Endothelial cell of umbilical vein (primary cell): Measurements from ENCODE around the gene TIMP4. TPM values are rescaled to one million over a fixed set of nuclear protein-coding genes. Genes with fewer than 3 reads are reported as not detected.

Experiments
- BruUV-seq: library from RNA; stranded (reverse); fragments of 400-500 nt; replicated peaks from 2 replicates; lab custom pipeline; 2021; lab: Mats Ljungman, UMichigan
- CTCF ChIA-PET: fragments of 300-600, 350-600 bp; sonication (Branson Sonifier 250); formaldehyde crosslinking; loops from one replicate; lab custom pipeline; 2021; ENCODE audit warnings: antibody characterized with exemption, inconsistent platforms; lab: Charles Lee
- POLR2A ChIA-PET: fragments of 300-600, 350-600 bp; sonication (Branson Sonifier 250); formaldehyde crosslinking; loops from one replicate; lab custom pipeline; 2021; ENCODE audit warnings: antibody characterized with exemption, inconsistent platforms; lab: Charles Lee
- DNase-seq: peaks from one replicate; pipeline ENCODE4 v3.0.0-alpha.2; 2011; ENCODE audit warnings: low read depth, low spot score
- FAIRE-seq: peaks from 2 replicates; lab custom pipeline; 2011; peaks lifted over from hg19 to GRCh38; lab: Jason Lieb, UNC
- H2AFZ ChIP-seq: 2 replicates; pipeline ENCODE4 v1.6.0; 2012; ENCODE audit warnings: low read depth, low read length, control low read depth, inconsistent platforms
- H3K27ac ChIP-seq: 2 replicates; pipeline ENCODE4 v1.5.1; 2011; ENCODE audit warnings: low read depth, mild to moderate bottlenecking, control low read depth, low read length, moderate library complexity; ENCODE audit not compliant: insufficient read depth
- H3K27me3 ChIP-seq, 2 experiments: 2 replicates each; pipeline versions ENCODE4 v1.6.0 to v1.6.1; 2011; ENCODE audit warnings: low read length in 2 of 2, mixed read lengths in 1 of 2; ENCODE audit not compliant: control insufficient read depth in 2 of 2, insufficient read depth in 2 of 2
- H3K36me3 ChIP-seq, 2 experiments: 2 replicates in 1 of 2; 3 replicates in 1 of 2; pipeline ENCODE4 v1.5.1; 2011; ENCODE audit warnings: low read length in 2 of 2, mild to moderate bottlenecking in 1 of 2, moderate library complexity in 1 of 2; ENCODE audit not compliant: control insufficient read depth in 2 of 2, insufficient read depth in 2 of 2; ENCODE audit errors: extremely low read depth in 1 of 2
- H3K4me1 ChIP-seq: 3 replicates; pipeline ENCODE4 v1.5.1; 2011; ENCODE audit warnings: mild to moderate bottlenecking, low read length; ENCODE audit not compliant: control insufficient read depth, insufficient read depth; ENCODE audit errors: extremely low read depth
- H3K4me2 ChIP-seq: 2 replicates; pipeline ENCODE4 v1.6.1; 2011; ENCODE audit warnings: low read length, control low read depth, mixed read lengths; ENCODE audit not compliant: insufficient read depth
- H3K4me3 ChIP-seq, 3 experiments: fragments of 200-600 bp in 1 of 3; sonication (generic), shearing (Covaris generic) in 1 of 3; replicated peaks in 1 of 3; 2 replicates each; pipeline ENCODE4 v1.5.1; 2011 to 2016; ENCODE audit warnings: control low read depth in 3 of 3, low read length in 3 of 3, mild to moderate bottlenecking in 2 of 3, inconsistent platforms in 1 of 3, low read depth in 1 of 3, moderate library complexity in 1 of 3; ENCODE audit not compliant: insufficient read depth in 1 of 3
- H3K79me2 ChIP-seq: 2 replicates; pipeline ENCODE4 v1.6.0; 2012; ENCODE audit warnings: low read length, inconsistent platforms; ENCODE audit not compliant: control insufficient read depth, insufficient read depth
- H3K9ac ChIP-seq: replicated peaks from 2 replicates; pipeline ENCODE3; 2011; ENCODE audit warnings: low read length, control low read depth; ENCODE audit not compliant: insufficient read depth; ENCODE audit errors: extremely low read depth
- H3K9me1 ChIP-seq: replicated peaks from 3 replicates; pipeline ENCODE4 v1.6.0; 2011; ENCODE audit warnings: mild to moderate bottlenecking, low read length; ENCODE audit not compliant: control insufficient read depth, insufficient read depth; ENCODE audit errors: extremely low read depth
- H3K9me3 ChIP-seq: replicated peaks from 2 replicates; pipeline ENCODE4 v1.5.1; 2012; ENCODE audit warnings: low read length, inconsistent platforms; ENCODE audit not compliant: control insufficient read depth, insufficient read depth
- H4K20me1 ChIP-seq: replicated peaks from 2 replicates; pipeline ENCODE3; 2011; ENCODE audit warnings: mild to moderate bottlenecking, low read length; ENCODE audit not compliant: control insufficient read depth, insufficient read depth; ENCODE audit errors: extremely low read depth
- CTCF ChIP-seq, 2 donors: IDR thresholded peaks; 1 replicate in 1 of 2; 2 replicates in 1 of 2; pipeline ENCODE4 v1.5.1; 2011; ENCODE audit warnings: low read length in 2 of 2, mild to moderate bottlenecking in 2 of 2, moderate library complexity in 2 of 2, control low read depth in 1 of 2, inconsistent platforms in 1 of 2, low read depth in 1 of 2; ENCODE audit not compliant: insufficient read depth in 1 of 2; ENCODE audit errors: extremely low read depth in 1 of 2
- EZH2 ChIP-seq: IDR thresholded peaks from 2 replicates; pipeline ENCODE4 v1.6.1; 2012; ENCODE audit warnings: borderline replicate concordance, low read depth, mild to moderate bottlenecking, moderate library complexity, low read length, inconsistent platforms; ENCODE audit not compliant: severe bottlenecking
- FOS ChIP-seq: IDR thresholded peaks from 2 replicates; pipeline ENCODE4 v1.6.1; 2011; ENCODE audit warnings: mild to moderate bottlenecking, low read length, moderate library complexity, borderline replicate concordance; ENCODE audit not compliant: insufficient read depth
- GATA2 ChIP-seq: IDR thresholded peaks from 2 replicates; pipeline ENCODE4 v1.7.0; 2011; ENCODE audit warnings: low read depth, mild to moderate bottlenecking, moderate library complexity, mixed read lengths, low read length; ENCODE audit not compliant: insufficient read length, insufficient read depth
- JUN ChIP-seq: IDR thresholded peaks from 2 replicates; pipeline ENCODE4 v1.6.1; 2011; ENCODE audit warnings: borderline replicate concordance, low read depth; ENCODE audit not compliant: insufficient read length, insufficient read depth
- MYC ChIP-seq: IDR thresholded peaks from one replicate; pipeline ENCODE4 v1.6.1; 2011; ENCODE audit warnings: mild to moderate bottlenecking, low read depth, low read length
- POLR2A ChIP-seq: IDR thresholded peaks from 2 replicates; pipeline ENCODE4 v1.6.1; 2012; ENCODE audit warnings: low read depth, mild to moderate bottlenecking, control low read depth, low read length
- POLR2AphosphoS5 ChIP-seq: IDR thresholded peaks from 2 replicates; pipeline ENCODE4 v1.6.1; 2012; ENCODE audit warnings: low read depth, mild to moderate bottlenecking, control low read depth, low read length, moderate library complexity; ENCODE audit not compliant: insufficient read depth
- dilution Hi-C: fragments of 300-500 bp; cut with MboI; formaldehyde crosslinking; loops from one replicate; pipeline ENCODE4 v1.15.0; 2019; ENCODE audit warnings: low sequenced_read_pairs; ENCODE audit not compliant: extremely low pct_ligation_motif_present
- intact Hi-C: fragments of 100-400 bp; cut with micrococcal nuclease; formaldehyde crosslinking; loops from one replicate; pipeline ENCODE4 v1.10.0; 2022
- polyA plus RNA-seq, 4 experiments: library from polyadenylated mRNA; depleted of rRNA in 3 of 4; stranded (reverse) in 3 of 4; unstranded in 1 of 4; fragments of >200 nt; gene quantifications; 2 replicates each; pipeline versions ENCODE4 v1.2.1 to v1.2.3, GENCODE V29; 2011 to 2012; ENCODE audit warnings: missing spikeins in 1 of 4
- total RNA-seq: library from RNA; stranded (reverse); gene quantifications from 2 replicates; pipeline ENCODE4 v1.2.3, GENCODE V29; 2021
- TF ChIP-seq, protein P1 (sequence below): IDR thresholded peaks from 2 replicates; pipeline ENCODE4 v1.6.1; 2011; ENCODE audit not compliant: insufficient read depth, insufficient read length

The TIMP4 gene
- total and polyA plus RNA-seq, 2 donors (not counting 3 experiments of a cell fraction or from before 2014, with no cell fraction given) = 0.07 to 0.40 TPM

DNA sequence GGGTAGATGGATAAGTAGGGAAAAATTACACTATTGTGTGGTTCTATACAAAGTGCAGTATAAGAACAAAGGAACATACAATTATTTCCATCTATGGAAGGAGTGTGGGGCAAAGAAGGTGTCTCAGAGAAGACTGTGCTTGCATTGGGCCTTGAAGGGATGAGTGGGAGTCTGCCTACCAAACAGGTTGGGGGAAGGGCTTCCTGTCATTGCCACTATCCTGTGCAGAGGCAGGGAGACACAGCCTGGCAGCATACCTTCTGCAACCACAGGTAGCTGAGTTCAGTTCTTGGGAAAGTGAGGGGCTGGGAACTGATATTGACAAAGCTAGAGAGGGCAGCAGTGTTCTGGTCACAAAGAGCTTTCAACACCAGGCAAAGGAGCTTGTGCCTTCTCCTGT lies 3.4 kb downstream of the TIMP4 start:
- dilution Hi-C loops (no loop called here), intact Hi-C loops (no loop called here)
- Histone ChIP-seq H3K9me3 (no peaks in the 10 kb centered on the region), H3K36me3 (no peaks in the 10 kb centered on the region), H2AFZ (no peak overlapping the region), H3K9ac (no peak overlapping the region), H3K79me2 (no peaks in the 10 kb centered on the region), H3K4me3 (no peak overlapping the region), H3K27ac (no peak overlapping the region), H4K20me1 (no peaks in the 10 kb centered on the region), H3K9me1 (no peaks in the 10 kb centered on the region), H3K4me1 (no peaks in the 10 kb centered on the region), H3K4me2 (no peak overlapping the region), H3K27me3 (peaks cover 7 to 8% of the 10 kb centered on the region in 2 experiments)
- no peak for FAIRE-seq
- TF ChIP-seq MYC (no peak), POLR2AphosphoS5 (no peak), EZH2 (no peak), GATA2 (no peak), JUN (no peak), POLR2A (no peak), FOS (no peak), CTCF (IDR thresholded peaks at IDR 0.05; ENCODE audit: extremely low read depth in 1 of 2, insufficient read depth in 1 of 2, low read depth in 1 of 2, low read length in 2 of 2) (no peak)
- TF ChIP-seq, protein P1, sequence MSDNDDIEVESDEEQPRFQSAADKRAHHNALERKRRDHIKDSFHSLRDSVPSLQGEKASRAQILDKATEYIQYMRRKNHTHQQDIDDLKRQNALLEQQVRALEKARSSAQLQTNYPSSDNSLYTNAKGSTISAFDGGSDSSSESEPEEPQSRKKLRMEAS = no peak
- POLR2A ChIA-PET = no interaction called here
- DNase-seq = no peak
- CTCF ChIA-PET = interaction anchor here (2.2 to 2.5 kb wide), 2 partner anchors 22 to 325 kb away, joined by 8 to 12 read pairs; no protein-coding TSS in a partner anchor
- BruUV-seq = no TSS peak
